GM12801 (cell line): Measurements from ENCODE around the gene PRG2.

Source experiments
- CTCF ChIP-seq: IDR thresholded peaks from one replicate; pipeline ENCODE4 v1.5.1; 2011; ENCODE audit warnings: control low read depth; ENCODE audit not compliant: insufficient read length; ENCODE audit errors: extremely low read depth

Gene PRG2

DNA sequence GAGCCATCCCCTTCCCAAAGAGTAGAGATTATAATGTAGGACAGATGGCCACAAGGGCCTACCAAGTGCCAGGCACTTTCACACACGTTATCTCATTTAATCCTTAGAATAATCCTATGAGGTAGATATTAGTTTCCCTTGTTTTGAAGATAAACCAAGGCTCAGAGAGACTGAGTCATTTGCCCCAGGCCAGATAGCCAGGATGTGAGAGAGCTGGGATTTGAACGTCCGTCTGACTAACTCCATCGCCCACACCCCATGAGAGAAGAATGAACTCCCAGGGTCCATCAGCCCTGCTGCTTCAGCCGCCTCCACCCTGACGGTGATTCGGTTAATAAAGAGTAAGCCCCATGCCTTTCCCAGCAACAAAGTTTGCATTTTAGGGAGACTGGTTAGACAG, 20.2 kb downstream of the PRG2 start:
- TF ChIP-seq CTCF, result no peak

GRCh38 chr11:57368845-57369232, 21.6 kb downstream of the PRG2 start:
- no peak for TF ChIP-seq CTCF

DNA sequence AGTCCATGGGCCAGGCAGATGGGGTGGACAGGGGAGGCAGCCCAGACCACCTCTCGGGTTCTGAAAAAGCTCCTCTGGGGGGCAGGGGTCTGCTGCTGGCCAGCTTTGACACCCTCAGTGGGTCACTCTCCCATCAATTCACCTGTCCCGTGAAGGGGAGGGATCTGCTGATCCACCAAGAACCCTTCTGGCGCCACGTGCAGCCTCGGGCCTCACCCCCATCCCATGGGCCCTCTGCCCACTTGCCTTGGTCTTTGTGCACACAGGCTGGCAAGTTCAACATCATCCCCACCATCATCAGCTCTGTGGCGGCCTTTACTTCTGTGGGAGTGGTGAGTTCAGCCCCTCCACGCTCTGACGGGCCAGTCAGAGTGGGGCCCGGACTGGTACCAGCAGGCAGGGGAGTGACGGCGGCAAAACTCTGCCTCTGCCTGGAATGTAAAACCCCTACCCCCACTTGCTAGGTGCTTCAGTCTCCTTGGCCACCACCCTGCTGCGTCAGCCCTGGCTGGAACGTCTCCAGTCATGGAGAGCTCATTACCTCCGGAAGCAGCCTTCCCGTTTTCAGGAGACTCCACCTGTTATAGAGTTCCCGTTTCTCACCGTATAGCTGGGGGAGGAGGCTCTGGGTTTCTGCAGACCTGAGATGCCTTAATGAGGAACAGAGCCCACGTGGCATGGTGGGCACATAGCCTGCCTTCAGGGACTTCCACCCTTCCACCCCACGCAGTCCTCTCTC, 22.2 kb downstream of the PRG2 start:
- no peak for TF ChIP-seq CTCF

- TF ChIP-seq CTCF, result no peak
Observed at GRCh38 chr11:57364851-57365660, 25.4 kb downstream of the PRG2 start.

- no peak for TF ChIP-seq CTCF
Observed at GRCh38 chr11:57363131-57364080, 27.0 kb downstream of the PRG2 start.

- no peak for TF ChIP-seq CTCF
Observed at GRCh38 chr11:57361926-57362325, 28.5 kb downstream of the PRG2 start.

DNA sequence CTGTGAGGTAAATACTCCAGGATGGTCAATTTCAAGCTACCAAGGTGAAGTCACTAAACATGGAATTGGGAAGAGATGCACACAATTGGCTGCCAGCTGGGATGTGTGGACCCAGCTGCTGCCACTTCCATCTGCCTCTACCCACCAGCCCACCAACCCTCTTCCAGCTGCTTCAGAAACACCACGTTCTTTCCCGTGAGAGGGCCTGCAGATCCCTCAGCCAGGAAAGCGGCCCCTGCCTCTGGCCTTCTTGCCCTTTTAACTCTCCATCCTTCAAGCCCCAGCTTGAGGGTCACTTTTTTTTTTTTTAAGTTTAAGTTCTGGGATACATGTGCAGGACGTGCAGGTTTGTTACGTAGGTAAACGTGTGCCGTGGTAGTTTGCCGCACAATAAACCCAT, 29.5 kb downstream of the PRG2 start:
- no peak for TF ChIP-seq CTCF
